GM18511 (cell line): Measurements from ENCODE around the gene MYF6.
"Not testable (repeated sequence)": the region's sequence is repeated elsewhere in the genome, so short reads cannot be mapped to it uniquely, and the experiment has no call there.

Experiments used
- ATAC-seq: cut with Tn5 transposase; IDR thresholded peaks from one replicate; pipeline ENCODE4 v1.9.1; 2021; ENCODE audit warnings: mild to moderate bottlenecking, moderate library complexity; ENCODE audit not compliant: unreplicated experiment

The MYF6 gene

GRCh38 chr12:80707126-80707829 is at the start of gene MYF6:
TSS of gene MYF6 (plus strand) at chr12:80707634. CDS start at chr12:80707720, 86 bp downstream.
- ATAC-seq = no peak

GRCh38 chr12:80659512-80660063 is 47.8 kb upstream of the MYF6 start:
- ATAC-seq = no peak

DNA sequence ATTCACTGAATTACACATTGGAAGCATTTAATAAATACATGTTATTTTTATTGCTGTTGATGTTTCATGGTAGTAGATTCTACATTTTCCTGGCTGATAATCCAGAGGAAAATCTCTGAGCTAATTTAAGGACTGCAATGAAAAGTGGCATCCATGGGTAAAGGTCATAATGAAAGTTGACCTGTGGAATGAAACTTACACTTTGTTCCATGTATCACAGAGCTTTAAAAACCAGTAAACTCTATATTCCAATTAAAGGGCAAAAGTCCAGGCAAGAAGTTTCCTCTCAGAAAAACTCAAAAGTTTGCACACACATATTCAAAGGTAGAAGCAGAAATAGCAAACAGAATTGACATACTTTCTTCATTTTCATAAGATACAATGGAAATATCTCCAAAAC is 44.8 kb upstream of the MYF6 start:
- ATAC-seq = no peak

DNA sequence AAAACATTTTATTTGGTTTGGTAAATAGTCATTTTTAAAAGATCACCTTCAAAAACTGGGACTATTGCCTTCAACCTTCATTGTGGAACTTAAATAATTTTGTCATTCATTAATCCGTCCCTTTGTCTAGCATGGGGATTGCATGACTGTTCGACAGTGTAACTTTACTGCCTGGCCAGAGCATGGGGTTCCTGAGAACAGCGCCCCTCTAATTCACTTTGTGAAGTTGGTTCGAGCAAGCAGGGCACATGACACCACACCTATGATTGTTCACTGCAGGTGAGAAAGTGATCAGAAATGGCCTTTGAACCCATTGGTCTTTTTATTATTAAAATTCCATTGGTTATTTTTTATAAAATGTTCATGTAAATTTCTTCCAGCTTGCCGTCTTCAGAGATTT is 37.2 kb upstream of the MYF6 start:
- no peak for ATAC-seq

- not testable (repeated sequence) for ATAC-seq
Observed at GRCh38 chr12:80676042-80676636, 31.3 kb upstream of the MYF6 start.

DNA sequence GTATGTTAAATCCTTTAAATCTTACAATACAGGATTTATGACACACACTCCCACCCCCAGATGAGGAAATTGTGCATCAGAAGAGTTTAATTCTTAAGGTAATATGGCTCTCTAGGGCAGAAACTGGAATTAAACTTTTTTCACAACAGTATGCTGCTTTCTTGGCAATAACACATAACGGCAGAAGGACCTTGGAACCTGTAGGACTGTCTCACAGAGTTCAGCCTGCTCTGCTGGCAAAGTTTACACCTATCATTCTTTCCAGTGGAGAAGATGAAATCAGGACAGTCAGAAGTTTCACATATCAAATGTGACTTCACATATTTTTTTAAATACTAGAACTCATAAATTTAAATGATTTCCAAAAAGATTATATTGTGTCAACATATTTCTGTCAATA is 30.6 kb upstream of the MYF6 start:
- no peak for ATAC-seq

- ATAC-seq = no peak
Observed at GRCh38 chr12:80677994-80678393, 29.4 kb upstream of the MYF6 start.

GRCh38 chr12:80679346-80680131 is 27.9 kb upstream of the MYF6 start:
- no peak for ATAC-seq

DNA sequence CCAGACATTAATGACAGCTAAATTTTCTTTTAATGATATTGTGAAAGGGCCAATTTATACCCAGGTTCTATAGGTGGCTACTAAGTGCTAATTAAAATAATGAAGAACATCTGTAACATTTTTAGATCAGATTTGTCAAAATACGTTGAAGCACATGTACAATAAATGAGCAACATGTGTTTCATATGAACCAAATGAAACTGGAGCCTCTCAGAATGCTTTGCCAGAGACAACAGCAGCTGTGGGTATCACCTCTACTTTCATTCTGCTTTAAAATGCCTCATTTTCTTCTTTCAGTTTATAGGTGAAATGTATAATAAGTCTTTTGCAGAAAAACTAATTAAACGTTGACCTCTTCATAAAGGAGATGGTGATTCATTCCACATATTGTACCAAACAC is 26.1 kb upstream of the MYF6 start:
- ATAC-seq = peak; percentile 78

- ATAC-seq = no peak
Observed at GRCh38 chr12:80681786-80682185, 25.6 kb upstream of the MYF6 start.

- ATAC-seq = no peak
Observed at GRCh38 chr12:80684077-80684495, 23.3 kb upstream of the MYF6 start.

DNA sequence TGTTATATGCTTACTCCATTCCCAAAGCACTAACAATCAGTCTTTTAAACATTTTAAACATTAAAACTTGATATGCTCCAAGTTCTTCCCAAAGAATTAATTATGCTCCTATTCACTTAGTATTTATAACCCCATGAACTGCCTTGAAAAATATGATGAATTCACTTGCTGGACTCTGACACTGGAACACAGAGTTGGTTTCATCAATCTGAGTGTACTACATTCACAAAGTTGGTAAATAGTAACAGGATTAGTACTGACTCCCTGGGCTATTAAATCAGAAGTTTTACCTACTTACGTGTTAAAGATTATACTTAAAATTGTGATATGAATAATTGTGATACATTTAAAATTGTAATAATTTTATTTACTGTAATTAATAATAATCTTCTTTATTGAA is 17.3 kb upstream of the MYF6 start:
- ATAC-seq = no peak

DNA sequence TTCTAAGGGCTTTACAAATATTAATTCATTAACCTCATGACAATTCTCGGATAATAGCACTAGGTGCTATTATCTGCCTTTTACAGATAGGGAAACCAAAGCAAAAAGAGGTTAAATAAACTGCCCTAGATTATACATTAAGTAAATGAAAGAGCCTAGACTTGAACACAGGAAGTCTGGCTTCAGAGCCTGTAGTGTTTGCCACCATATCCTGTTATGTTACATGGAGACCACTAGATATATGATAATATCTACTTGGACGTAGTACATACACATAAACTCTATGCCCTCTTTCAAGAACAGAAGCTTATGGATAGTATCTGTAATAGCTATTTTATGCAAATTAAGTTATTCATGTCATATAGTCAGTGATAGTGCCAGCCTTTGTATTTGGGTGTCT is 16.9 kb upstream of the MYF6 start:
- ATAC-seq = no peak

DNA sequence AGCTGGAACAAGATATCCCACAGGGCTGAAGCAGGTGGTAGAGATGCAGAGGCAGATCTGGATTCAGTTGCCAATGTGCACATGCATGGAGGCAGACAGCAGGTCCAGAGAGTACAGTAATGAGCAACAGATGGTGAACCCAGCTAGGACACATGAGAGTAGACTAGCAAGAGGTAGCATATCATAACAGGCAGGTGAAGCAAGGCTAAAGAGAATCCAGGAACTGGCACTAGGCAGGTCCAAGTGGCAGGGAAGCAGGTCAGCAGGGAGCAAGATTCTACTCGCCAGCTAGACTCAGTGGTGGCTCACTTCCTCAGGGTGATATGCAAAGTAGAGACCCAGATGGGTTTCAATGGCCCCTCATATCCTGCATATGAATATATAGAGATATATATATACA is 15.3 kb upstream of the MYF6 start:
- ATAC-seq = no peak

DNA sequence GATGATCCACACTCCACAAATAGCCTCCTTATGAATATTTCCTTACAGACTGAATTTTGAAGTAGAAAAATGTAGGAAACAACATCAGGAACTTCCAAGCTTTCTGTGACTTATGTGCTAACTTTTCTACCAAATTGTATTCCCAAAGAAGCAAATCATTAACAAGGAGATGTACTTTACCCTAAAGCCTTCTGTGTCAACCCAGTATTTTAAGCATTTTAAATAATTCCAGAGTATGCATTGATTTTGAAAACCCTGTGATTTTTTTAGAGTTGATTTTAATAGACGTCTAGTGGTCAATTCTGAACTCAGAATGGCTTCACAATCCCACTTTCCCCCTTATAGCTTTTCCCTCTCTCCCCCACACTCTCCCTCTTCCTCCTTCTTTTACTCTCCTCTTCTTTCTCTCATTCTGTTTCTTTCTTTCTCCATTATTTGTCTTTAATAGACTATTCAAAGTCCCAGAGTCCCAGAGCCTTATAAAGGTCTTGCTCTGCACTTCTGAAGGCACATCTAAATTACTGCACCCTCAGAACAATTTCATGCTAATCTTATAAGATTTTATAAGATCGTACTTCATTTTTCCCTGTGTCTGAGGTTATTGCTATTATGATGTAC is 10.1 kb upstream of the MYF6 start:
- no peak for ATAC-seq

- no peak for ATAC-seq
Observed at GRCh38 chr12:80698256-80698655, 9.2 kb upstream of the MYF6 start.

DNA sequence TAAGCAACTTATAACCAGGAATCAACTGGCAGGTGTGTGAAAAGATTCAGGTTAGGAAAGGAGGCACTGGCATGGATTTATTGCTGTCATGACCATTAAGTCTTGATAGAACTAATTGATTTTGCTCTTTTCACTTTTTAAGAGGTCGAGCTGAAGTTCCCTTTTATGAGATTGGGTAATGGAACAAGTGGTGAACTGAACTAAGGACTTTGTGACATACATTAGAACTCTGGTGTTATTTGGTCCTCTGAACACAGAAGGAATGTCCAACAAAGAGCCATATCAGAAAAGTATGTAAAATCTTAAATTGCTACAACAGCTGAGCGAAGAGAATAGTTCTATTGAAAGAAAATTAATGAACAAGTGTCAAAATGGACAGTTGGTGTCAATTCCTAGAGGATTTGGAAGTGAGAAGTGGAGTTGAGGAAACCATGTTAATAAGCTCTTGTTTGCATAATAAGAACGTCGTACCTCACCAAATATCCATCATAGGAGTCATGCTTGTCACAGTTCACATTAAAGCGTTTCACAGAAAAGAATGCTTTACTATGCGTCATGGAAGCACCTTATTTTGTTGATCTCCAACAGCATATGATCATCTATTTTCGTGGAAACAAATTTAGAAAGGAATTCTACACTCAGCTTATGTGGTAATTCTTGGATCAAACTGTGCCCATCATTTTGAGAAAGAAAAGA is 8.4 kb upstream of the MYF6 start:
- no peak for ATAC-seq

- ATAC-seq = no peak
Observed at GRCh38 chr12:80700327-80700726, 7.1 kb upstream of the MYF6 start.

DNA sequence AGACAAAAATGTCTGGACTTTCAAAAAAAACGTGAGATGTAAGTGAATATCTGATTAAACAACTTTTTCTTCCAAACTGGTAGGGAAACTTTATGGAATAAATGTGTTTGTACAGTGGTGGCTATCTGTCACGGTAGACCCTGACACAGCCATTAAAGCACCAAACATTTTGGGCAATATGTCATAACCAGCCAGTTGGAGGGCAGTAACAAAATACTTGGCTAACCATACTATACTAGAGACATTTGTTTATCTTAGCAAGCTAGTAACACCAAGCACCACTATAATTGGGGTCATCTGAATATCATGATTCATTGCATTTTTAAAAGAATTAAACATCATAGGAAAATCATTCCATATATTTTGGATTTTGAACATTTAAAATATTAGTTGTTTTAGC is 6.0 kb upstream of the MYF6 start:
- no peak for ATAC-seq

GRCh38 chr12:80702889-80703805 is 4.3 kb upstream of the MYF6 start:
- ATAC-seq = peak; percentile 81
